ENCODE data around the gene RSAD1. TPM values are rescaled to one million over a fixed set of nuclear protein-coding genes. Genes with fewer than 3 reads are reported as not detected.
A peak's percentile ranks its signal among the peaks of the same experiment; 100 is the strongest.

RSAD1 gene
- total RNA-seq, 1 donor from 2014 or later: 37.3 TPM

- H3K9me3 ChIP-seq: no peaks in the 10 kb centered on the region
- TF ChIP-seq POLR2AphosphoS5 (IDR thresholded peaks at IDR 0.05; ENCODE audit: insufficient read depth in 1 of 2, low read depth in 1 of 2) (no peak), POLR2A (IDR thresholded peaks at IDR 0.05) (no peak), CTCF (IDR thresholded peaks at IDR 0.05) (no peak)
- no peaks in the 10 kb centered on the region for H3K36me3 ChIP-seq
- H3K4me1 ChIP-seq: peaks cover 15% of the 10 kb centered on the region
- no peak for DNase-seq (ENCODE audit: extremely low spot score in 2 of 2)
- no peak overlapping the region for H3K4me3 ChIP-seq
- peaks cover 14% of the 10 kb centered on the region for H3K27me3 ChIP-seq
- H3K27ac ChIP-seq: no peak overlapping the region
- intact Hi-C loops (cut with DNase I): no loop called here
These were observed 49.4 kb downstream of the RSAD1 start for GRCh38 chr17:50527949-50528474.

DNA sequence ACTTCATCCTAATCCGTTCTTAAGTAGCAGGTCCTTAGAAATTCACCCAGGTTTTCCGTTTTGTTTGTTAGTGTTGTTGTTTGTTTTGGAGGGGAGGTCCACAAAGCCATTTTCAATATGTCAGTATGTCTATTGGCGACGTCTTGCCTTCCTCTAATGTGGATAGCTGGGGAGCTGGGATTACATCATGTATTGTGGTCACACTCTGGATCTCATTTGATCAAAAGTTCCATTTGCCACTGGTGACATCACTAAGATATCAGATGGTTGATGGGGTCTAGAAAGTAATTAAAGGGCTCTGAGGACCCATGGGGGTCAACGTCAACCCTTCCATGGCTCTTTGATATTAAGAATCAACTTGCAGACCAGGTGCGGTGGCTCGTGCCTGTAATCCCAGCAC is 51.2 kb downstream of the RSAD1 start:
- intact Hi-C loops (cut with DNase I): no loop called here
- H3K36me3 ChIP-seq: no peaks in the 10 kb centered on the region
- TF ChIP-seq POLR2A (IDR thresholded peaks at IDR 0.05): no peak
- no peak for TF ChIP-seq CTCF (IDR thresholded peaks at IDR 0.05)
- no peak for TF ChIP-seq POLR2AphosphoS5 (IDR thresholded peaks at IDR 0.05; ENCODE audit: insufficient read depth in 1 of 2, low read depth in 1 of 2)

DNA sequence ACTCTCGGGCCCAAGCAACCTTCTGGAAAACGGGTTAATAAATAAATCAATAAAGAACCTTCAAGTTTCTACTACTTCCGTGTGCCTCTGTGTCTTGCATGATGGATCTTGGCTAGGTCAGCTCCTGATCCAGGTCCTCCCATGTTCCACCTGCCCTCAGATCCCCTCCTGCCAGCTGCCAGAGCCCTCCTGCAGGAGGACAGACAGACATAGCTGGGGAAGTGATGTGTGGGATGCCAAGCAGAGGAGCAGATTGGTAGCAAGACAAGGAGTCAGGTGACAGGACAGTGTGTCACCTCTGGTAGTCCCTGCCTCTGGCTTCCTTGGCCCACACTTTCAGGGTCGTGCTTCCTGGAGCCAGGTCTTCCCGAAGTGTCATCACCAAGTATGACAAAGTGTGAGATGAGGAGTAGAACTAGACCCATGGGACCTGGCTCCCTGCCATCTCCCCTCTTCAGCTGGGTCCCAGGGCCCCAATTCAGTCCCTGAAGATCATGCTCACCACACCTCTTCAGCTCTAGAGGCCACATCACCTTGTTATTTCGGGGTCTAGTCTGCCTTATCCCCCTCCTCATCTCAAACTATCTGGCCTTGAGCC is 52.9 kb downstream of the RSAD1 start:
- H3K27me3 ChIP-seq: peaks cover 14% of the 10 kb centered on the region

More for the DNA sequence above, 51.2 kb downstream of the RSAD1 start:
- no peak overlapping the region for H3K4me3 ChIP-seq
- H3K4me1 ChIP-seq: peaks cover 28% of the 10 kb centered on the region
- DNase-seq (ENCODE audit: extremely low spot score in 2 of 2): no peak
- no peak overlapping the region for H3K27ac ChIP-seq
- peaks cover 14% of the 10 kb centered on the region for H3K27me3 ChIP-seq
- H3K9me3 ChIP-seq: no peaks in the 10 kb centered on the region

GRCh38 chr17:50532452-50533024 is 53.9 kb downstream of the RSAD1 start, which contains the start of gene EPN3:
Gene EPN3, plus strand, starts transcription at chr17:50532735. Its CDS starts 3,822 bp downstream, at chr17:50536557.
- no peaks in the 10 kb centered on the region for H3K36me3 ChIP-seq
- peaks cover 28% of the 10 kb centered on the region for H3K4me1 ChIP-seq
- peak within 1 kb of the TSS; percentile 54 for H3K27ac ChIP-seq
- peak within 1 kb of the TSS; percentile 36 to 45 for H3K4me3 ChIP-seq
- intact Hi-C loops (cut with DNase I): no loop called here
- no peak for TF ChIP-seq CTCF (IDR thresholded peaks at IDR 0.05)
- TF ChIP-seq POLR2AphosphoS5 (IDR thresholded peaks at IDR 0.05; ENCODE audit: insufficient read depth in 1 of 2, low read depth in 1 of 2): peak in 1 of 2 donors; percentile 42
- no peaks in the 10 kb centered on the region for H3K9me3 ChIP-seq
- DNase-seq (ENCODE audit: extremely low spot score in 2 of 2): no peak
- peaks cover 14% of the 10 kb centered on the region for H3K27me3 ChIP-seq

More for the DNA sequence above, 52.9 kb downstream of the RSAD1 start:
- no peak for DNase-seq (ENCODE audit: extremely low spot score in 2 of 2)
- Histone ChIP-seq H3K4me3 (no peak overlapping the region), H3K4me1 (peaks cover 28% of the 10 kb centered on the region), H3K27ac (no peak overlapping the region), H3K36me3 (no peaks in the 10 kb centered on the region), H3K9me3 (no peaks in the 10 kb centered on the region)
- intact Hi-C loops (cut with DNase I): no loop called here
- no peak for TF ChIP-seq POLR2A (IDR thresholded peaks at IDR 0.05)
- no peak for TF ChIP-seq POLR2AphosphoS5 (IDR thresholded peaks at IDR 0.05; ENCODE audit: insufficient read depth in 1 of 2, low read depth in 1 of 2)
- TF ChIP-seq CTCF (IDR thresholded peaks at IDR 0.05): no peak

- DNase-seq (ENCODE audit: extremely low spot score in 2 of 2): no peak
- H3K4me3 ChIP-seq: peak overlapping the region; percentile 36 to 45
- H3K36me3 ChIP-seq: peaks cover 0 to 3% of the 10 kb centered on the region in 2 donors
- intact Hi-C loops (cut with DNase I): no loop called here
- H3K27me3 ChIP-seq: peaks cover 14% of the 10 kb centered on the region
- H3K4me1 ChIP-seq: peaks cover 28% of the 10 kb centered on the region
- no peak for TF ChIP-seq POLR2A (IDR thresholded peaks at IDR 0.05)
- no peak for TF ChIP-seq CTCF (IDR thresholded peaks at IDR 0.05)
- no peak for TF ChIP-seq POLR2AphosphoS5 (IDR thresholded peaks at IDR 0.05; ENCODE audit: insufficient read depth in 1 of 2, low read depth in 1 of 2)
- peak overlapping the region; percentile 54 for H3K27ac ChIP-seq
- no peaks in the 10 kb centered on the region for H3K9me3 ChIP-seq
These were observed 54.5 kb downstream of the RSAD1 start for GRCh38 chr17:50533185-50533584.

Measured in vagina (tissue), 2 donors.